ENCODE measurements around the gene EEA1. TPM values are rescaled to one million over a fixed set of nuclear protein-coding genes. Genes with fewer than 3 reads are reported as not detected.
A peak's percentile ranks its signal among the peaks of the same experiment; 100 is the strongest.

EEA1 gene
- total and polyA plus RNA-seq, 11 donors, result 5.1 to 45.5 (median 28.5) TPM

DNA sequence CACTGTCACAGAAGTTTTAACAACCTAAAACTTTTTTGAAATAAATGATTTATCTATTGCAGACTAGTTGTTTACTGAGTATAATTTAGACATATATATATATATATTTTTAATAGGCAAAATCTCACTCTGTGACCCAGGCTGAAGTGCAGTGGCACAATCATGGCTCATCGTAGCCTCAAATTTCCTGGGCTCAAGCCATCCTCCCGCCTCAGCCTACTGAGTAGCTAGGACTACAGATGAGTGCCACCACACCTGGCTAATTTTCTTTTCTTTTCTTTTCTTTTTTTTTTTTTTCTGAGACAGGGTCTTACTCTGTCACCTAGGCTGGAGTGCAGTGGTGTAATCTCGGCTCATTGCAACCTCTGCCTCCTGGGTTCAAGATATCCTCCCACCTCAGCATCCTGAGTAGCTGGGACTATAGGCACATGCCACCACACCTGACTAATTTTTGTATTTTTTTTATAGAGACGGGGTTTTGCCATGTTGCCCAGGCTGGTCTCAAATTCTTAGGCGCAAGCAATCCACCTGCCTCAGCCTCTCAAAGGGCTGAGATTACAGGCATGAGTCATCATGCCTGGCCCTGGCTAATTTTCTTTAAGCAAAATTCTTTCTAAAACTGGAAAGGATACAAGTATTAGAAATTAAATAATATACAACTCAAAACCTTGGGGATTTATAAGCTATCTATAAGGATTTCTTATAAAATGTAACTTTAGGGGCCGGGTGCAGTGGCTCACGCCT, 23.1 kb downstream of the EEA1 start:
- ATAC-seq (no peak), DNase-seq (no peak)
- intact Hi-C loops (cut with DNase I), result no loop called here
- no peak for TF ChIP-seq POLR2A (IDR thresholded peaks at IDR 0.05)
- TF ChIP-seq, protein P1, sequence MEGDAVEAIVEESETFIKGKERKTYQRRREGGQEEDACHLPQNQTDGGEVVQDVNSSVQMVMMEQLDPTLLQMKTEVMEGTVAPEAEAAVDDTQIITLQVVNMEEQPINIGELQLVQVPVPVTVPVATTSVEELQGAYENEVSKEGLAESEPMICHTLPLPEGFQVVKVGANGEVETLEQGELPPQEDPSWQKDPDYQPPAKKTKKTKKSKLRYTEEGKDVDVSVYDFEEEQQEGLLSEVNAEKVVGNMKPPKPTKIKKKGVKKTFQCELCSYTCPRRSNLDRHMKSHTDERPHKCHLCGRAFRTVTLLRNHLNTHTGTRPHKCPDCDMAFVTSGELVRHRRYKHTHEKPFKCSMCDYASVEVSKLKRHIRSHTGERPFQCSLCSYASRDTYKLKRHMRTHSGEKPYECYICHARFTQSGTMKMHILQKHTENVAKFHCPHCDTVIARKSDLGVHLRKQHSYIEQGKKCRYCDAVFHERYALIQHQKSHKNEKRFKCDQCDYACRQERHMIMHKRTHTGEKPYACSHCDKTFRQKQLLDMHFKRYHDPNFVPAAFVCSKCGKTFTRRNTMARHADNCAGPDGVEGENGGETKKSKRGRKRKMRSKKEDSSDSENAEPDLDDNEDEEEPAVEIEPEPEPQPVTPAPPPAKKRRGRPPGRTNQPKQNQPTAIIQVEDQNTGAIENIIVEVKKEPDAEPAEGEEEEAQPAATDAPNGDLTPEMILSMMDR (IDR thresholded peaks at IDR 0.05), result no peak
- H3K9me3 ChIP-seq, result peaks cover 0 to 14% (median 4%) of the 10 kb centered on the region in 12 donors
- H3K27ac ChIP-seq, result no peak overlapping the region
- H3K4me3 ChIP-seq, result no peak overlapping the region
- H3K27me3 ChIP-seq, result no peaks in the 10 kb centered on the region
- no peaks in the 10 kb centered on the region for H3K36me3 ChIP-seq
- WGBS, 4 donors, result 72 to 91% (median 83%) methylated on average over 7 of the region's 7 CpGs
- peaks cover 0 to 28% (median 15%) of the 10 kb centered on the region in 12 donors for H3K4me1 ChIP-seq

DNA sequence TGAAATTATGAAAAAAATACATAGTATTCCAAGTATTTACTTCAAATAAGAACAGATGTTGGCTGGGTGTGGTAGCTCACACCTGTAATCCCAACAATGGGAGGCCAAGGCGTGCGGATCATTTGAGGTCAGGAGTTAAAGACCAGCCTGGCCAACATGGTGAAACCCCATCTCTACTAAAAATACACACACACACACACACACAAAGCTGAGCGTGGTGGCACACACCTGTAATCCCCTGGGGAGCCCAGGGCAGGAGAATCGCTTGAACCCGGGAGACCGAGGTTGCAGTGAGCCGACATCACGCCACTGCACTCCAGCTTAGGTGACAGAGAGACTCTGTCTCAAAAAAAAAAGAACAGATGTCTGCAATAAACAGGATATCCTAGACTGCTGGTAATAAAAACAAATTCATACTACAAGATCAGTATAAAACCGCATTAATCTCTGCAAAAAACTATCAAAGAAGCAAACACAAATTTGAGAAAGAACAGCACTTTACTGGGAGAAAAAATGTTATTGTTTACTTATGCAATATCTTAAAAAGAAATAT, 23.8 kb downstream of the EEA1 start:
- no peaks in the 10 kb centered on the region for H3K36me3 ChIP-seq
- no peak overlapping the region for H3K4me3 ChIP-seq
- ATAC-seq (no peak), DNase-seq (no peak)
- TF ChIP-seq POLR2A (IDR thresholded peaks at IDR 0.05), result no peak
- TF ChIP-seq, protein P1 (IDR thresholded peaks at IDR 0.05), result no peak
- H3K4me1 ChIP-seq, result peaks cover 0 to 32% (median 20%) of the 10 kb centered on the region in 12 donors
- whole genome bisulfite sequencing, 4 donors, result 83 to 91% (median 88%) methylated on average over 9 of the region's 9 CpGs
- no peaks in the 10 kb centered on the region for H3K27me3 ChIP-seq
- intact Hi-C loops (cut with DNase I), result no loop called here
- H3K9me3 ChIP-seq, result peaks cover 0 to 14% (median 4%) of the 10 kb centered on the region in 12 donors
- no peak overlapping the region for H3K27ac ChIP-seq

DNA sequence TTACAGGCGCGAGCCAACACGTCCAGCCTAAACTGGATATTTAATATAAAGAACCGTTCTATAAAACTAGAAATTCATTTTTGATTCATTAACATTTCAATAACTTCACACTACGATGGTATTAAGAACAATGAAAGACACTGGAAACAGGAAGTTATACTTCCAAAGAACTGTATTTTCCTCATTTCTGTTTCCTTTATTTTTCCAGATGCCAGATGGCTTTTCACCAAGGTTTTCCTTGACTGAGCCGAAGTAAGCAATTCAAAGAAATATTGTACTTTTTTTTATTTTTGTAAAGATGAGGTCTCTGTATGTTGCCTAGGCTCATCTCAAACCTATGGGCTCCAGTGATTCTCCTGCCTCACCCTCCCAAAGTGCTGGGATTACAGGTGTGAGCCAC, 28.2 kb downstream of the EEA1 start:
- intact Hi-C loops (cut with DNase I), result no loop called here
- Histone ChIP-seq H3K4me1 (peaks cover 2 to 49% (median 36%) of the 10 kb centered on the region in 12 donors), H3K36me3 (peaks cover 0 to 4% (median 0%) of the 10 kb centered on the region in 9 donors), H3K4me3 (no peak overlapping the region), H3K27ac (peak overlapping the region in 7 of 12 donors; percentile 3 to 84 (median 83)), H3K27me3 (no peaks in the 10 kb centered on the region), H3K9me3 (no peaks in the 10 kb centered on the region)
- 77 to 84% (median 80%) methylated on average over 6 of the region's 6 CpGs for WGBS, 4 donors
- ATAC-seq (no peak), DNase-seq (no peak)
- TF ChIP-seq, protein P1 (IDR thresholded peaks at IDR 0.05), result no peak
- no peak for TF ChIP-seq POLR2A (IDR thresholded peaks at IDR 0.05)

DNA sequence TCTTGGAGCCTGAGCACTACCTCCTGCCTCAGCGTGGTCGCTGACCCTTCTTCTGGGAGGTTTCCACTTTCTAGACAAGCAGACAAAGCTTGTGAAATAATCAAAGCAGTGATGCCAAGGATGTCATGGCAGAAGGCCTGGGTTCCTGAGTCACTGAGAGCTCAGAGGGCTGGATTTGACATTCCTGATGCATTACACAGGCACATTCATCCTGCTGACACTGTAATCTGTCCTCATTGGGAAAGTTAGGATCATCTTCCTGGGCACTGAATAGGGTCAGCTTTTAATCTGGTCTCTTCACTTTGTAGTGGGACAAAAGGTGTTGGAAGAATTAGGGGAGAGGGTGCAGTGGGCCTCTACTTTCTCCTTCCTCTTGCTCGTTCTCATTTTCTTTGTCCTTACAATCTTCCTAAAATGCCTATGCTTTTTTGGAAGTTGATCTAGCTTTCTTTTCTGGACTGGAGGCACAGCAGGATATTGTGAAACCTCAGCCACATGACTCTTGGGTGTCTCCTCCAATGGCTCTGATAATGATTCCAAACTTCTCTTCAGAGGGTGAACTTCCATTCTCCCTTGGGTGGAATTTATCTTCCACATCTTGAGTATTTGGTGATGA, 29.6 kb downstream of the EEA1 start:
- Histone ChIP-seq H3K27ac (peak overlapping the region; percentile 42 to 84 (median 80)), H3K4me3 (peak overlapping the region in 1 of 12 donors; percentile 2), H3K27me3 (no peaks in the 10 kb centered on the region), H3K4me1 (peaks cover 2 to 49% (median 29%) of the 10 kb centered on the region in 12 donors), H3K36me3 (peaks cover 0 to 5% (median 0%) of the 10 kb centered on the region in 9 donors), H3K9me3 (no peaks in the 10 kb centered on the region)
- 16 to 41% (median 26%) methylated on average over 3 of the region's 3 CpGs for WGBS, 4 donors
- TF ChIP-seq, protein P1 (IDR thresholded peaks at IDR 0.05), result no peak
- no peak for TF ChIP-seq POLR2A (IDR thresholded peaks at IDR 0.05)
- DNase-seq (peak; percentile 65 to 87 (median 71)), ATAC-seq (peak; percentile 94 to 99 (median 98))
- intact Hi-C loops (cut with DNase I), result no loop called here
